GM04504 (cell line): ENCODE results near the gene CD247.
"Not testable (repeated sequence)": the region's sequence is repeated elsewhere in the genome, so short reads cannot be mapped to it uniquely, and the experiment has no call there.

Source experiments
- DNase-seq: peaks from one replicate; pipeline ENCODE4 v3.0.0-alpha.2; 2012; ENCODE audit warnings: low read depth

The CD247 gene

GRCh38 chr1:167518331-167518700 is at the start of gene CD247:
TSS of gene CD247 (minus strand) at chr1:167518529. CDS start at chr1:167518465, 64 bp downstream.
- no peak for DNase-seq

- no peak for DNase-seq
Measured at GRCh38 chr1:167567663-167568062, 49.3 kb upstream of the CD247 start.

- DNase-seq, result no peak
Measured at GRCh38 chr1:167566766-167567165, 48.4 kb upstream of the CD247 start.

GRCh38 chr1:167565922-167566321 is 47.6 kb upstream of the CD247 start:
- no peak for DNase-seq

GRCh38 chr1:167564612-167565270 is 46.4 kb upstream of the CD247 start:
- no peak for DNase-seq

GRCh38 chr1:167563579-167564246 is 45.4 kb upstream of the CD247 start:
- DNase-seq, result no peak

GRCh38 chr1:167562702-167563101 is 44.4 kb upstream of the CD247 start:
- DNase-seq, result no peak

- no peak for DNase-seq
Measured at GRCh38 chr1:167561753-167562152, 43.4 kb upstream of the CD247 start.

- peak; percentile 19 for DNase-seq
Measured at GRCh38 chr1:167555971-167556714, 37.8 kb upstream of the CD247 start.

- DNase-seq, result not testable (repeated sequence)
Measured at GRCh38 chr1:167555072-167555471, 36.7 kb upstream of the CD247 start.

GRCh38 chr1:167554028-167554779 is 35.9 kb upstream of the CD247 start:
- no peak for DNase-seq

- peak; percentile 62 for DNase-seq
Measured at GRCh38 chr1:167553136-167554027, 35.1 kb upstream of the CD247 start, which contains the start of gene CREG1. TSS of gene CREG1 (minus strand) at chr1:167553762.

- no peak for DNase-seq
Measured at GRCh38 chr1:167551362-167551761, 33.0 kb upstream of the CD247 start.

- no peak for DNase-seq
Measured at GRCh38 chr1:167548059-167548932, 30.0 kb upstream of the CD247 start.

GRCh38 chr1:167546935-167547334 is 28.6 kb upstream of the CD247 start:
- DNase-seq, result no peak

- no peak for DNase-seq
Measured at GRCh38 chr1:167545349-167545748, 27.0 kb upstream of the CD247 start.

GRCh38 chr1:167544447-167545093 is 26.2 kb upstream of the CD247 start:
- DNase-seq, result no peak

GRCh38 chr1:167543199-167543990 is 25.1 kb upstream of the CD247 start:
- DNase-seq, result no peak
